Stimulated activated CD8-positive, alpha-beta memory T cell treated with anti-CD3 and anti-CD28 coated beads, Interleukin-12 subunit alpha, Interleukin-12 subunit beta, amount 100 ng/mL, for 1 hour (primary cell): ENCODE data around the gene PTPRE.

Source experiments
- DNase-seq: peaks from one replicate; pipeline ENCODE4 v3.0.0-alpha.2; 2020; ENCODE audit warnings: low read depth

The PTPRE gene, protein sequence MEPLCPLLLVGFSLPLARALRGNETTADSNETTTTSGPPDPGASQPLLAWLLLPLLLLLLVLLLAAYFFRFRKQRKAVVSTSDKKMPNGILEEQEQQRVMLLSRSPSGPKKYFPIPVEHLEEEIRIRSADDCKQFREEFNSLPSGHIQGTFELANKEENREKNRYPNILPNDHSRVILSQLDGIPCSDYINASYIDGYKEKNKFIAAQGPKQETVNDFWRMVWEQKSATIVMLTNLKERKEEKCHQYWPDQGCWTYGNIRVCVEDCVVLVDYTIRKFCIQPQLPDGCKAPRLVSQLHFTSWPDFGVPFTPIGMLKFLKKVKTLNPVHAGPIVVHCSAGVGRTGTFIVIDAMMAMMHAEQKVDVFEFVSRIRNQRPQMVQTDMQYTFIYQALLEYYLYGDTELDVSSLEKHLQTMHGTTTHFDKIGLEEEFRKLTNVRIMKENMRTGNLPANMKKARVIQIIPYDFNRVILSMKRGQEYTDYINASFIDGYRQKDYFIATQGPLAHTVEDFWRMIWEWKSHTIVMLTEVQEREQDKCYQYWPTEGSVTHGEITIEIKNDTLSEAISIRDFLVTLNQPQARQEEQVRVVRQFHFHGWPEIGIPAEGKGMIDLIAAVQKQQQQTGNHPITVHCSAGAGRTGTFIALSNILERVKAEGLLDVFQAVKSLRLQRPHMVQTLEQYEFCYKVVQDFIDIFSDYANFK

GRCh38 chr10:127906548-127907377, at the start of gene PTPRE:
Gene PTPRE, plus strand, starts transcription at chr10:127907103. Its CDS starts 133,779 bp downstream, at chr10:128040882.
- DNase-seq = peak; percentile 30

- DNase-seq = no peak
Observed at GRCh38 chr10:127860592-127860991, 46.3 kb upstream of the PTPRE start.

DNA sequence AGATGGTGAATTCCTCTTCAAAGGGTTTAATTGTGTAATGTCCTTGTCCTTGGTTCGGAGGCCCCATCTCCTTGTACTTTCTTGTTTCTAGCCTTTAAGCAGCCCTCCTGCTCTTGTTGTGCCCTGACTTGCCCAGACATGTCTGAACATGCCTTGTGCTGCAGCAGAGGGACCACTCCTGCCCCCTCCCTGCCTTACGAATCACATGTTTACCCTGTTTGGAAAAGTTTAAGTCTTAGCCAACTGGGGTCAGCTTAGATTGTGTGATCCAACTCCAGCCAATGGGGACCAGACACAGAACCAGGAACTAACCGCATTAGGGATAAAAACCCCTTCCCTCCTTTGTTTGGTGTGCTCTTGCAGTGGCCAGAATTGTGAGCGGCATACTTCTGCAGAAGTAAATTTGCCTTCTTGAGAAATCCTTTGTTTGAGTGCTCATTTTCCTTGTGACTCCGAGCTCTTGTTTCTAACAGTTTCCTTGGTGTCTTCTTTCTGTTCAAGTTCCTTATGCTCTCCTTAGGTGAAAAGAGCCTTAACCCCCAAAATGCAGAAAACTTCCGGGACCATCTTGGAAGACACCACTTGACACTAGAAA, 43.6 kb upstream of the PTPRE start:
- no peak for DNase-seq

DNA sequence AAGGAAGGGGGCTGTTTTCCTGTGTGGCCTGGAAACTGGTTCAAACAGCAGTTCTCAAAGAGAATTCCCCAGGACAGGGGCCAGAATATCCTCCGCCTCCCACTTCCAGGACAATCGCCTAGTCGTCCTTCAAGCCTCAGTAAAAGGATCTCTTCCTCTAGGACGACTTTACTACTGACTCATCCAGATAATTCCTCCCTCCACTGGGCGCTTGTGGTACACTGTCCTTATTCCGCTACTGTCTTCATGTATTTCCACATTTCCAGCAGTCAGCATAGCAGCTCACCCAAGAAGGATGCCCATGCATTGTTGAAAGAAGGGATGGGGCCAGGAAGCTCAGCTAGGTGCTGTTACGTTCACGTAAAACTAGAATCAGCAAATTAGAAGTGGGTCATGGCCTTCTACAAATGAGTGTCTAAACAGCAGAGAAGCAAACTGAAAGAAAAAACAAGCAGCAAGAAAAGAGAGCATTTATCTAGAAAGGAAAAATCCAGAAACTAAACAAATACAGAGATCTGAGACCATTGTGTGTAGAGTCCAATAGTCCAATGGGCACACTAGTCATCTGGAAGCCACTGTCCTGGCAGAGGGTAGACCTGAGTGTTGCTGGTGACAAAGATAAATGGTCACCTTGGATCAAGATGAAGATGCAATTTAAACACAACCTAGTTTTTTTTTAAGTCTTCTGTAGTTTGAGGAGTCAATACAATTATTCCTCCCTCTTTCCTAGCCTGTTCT, 40.5 kb upstream of the PTPRE start:
- no peak for DNase-seq

DNA sequence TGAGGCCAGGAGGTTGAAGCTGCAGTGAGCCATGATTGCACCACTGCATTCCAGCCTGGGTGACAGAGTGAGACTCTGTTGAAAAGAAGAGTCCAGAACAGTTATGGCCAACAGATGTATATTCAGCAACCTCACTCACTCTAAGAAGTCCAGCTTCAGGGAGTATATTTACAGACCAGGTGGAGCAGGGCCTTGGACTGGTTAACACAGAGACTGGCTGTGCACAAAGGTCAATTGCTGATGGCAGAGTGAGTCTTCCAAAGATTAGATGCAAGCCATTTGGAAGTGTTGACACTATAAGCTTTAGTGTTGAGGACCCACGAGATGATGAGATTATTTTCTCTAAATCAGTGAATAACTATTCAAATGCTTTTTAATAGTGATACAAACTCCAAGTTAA, 39.1 kb upstream of the PTPRE start:
- no peak for DNase-seq

DNA sequence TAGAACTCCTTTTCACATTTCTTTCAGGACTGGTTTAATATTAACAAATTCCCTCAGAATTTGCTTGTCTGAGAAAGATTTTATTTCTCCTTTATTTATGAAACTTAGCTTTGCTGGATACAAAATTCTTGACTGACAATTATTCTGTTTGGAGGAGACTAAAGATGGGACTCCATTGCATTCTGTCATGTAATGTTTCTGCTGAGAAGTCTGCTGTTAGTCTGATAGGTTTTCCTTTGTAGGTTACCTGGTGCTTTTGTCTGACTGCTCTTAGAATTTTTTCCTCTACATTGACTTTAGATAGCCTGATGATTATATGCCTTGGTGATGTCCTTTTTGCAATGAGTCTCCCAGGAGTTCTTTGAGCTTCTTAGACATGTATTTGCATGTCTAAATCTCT, 37.6 kb upstream of the PTPRE start:
- no peak for DNase-seq

DNA sequence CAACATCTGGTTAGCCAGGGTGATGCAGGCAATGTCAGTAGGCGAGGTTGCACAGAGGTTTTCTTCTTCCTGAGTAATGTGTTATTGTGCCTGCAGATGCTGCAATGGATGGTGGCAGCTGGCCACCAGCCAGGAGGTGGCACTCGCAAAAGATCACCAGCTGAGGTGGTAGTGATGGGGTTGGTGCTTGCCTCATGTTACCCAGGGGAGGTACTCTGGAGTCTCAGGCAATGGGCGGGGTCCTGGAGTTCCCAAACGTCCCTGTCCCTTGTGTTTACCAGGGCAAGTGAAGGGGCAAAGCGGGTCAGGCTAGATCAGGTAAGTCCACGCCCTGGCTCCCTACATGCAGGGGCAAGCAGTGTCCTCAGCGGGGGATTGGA, 35.3 kb upstream of the PTPRE start:
- no peak for DNase-seq

- no peak for DNase-seq
Observed at GRCh38 chr10:127872011-127872761, 34.7 kb upstream of the PTPRE start.

GRCh38 chr10:127872871-127873600, 33.9 kb upstream of the PTPRE start:
- no peak for DNase-seq

GRCh38 chr10:127873901-127874470, 32.9 kb upstream of the PTPRE start:
- DNase-seq = no peak

DNA sequence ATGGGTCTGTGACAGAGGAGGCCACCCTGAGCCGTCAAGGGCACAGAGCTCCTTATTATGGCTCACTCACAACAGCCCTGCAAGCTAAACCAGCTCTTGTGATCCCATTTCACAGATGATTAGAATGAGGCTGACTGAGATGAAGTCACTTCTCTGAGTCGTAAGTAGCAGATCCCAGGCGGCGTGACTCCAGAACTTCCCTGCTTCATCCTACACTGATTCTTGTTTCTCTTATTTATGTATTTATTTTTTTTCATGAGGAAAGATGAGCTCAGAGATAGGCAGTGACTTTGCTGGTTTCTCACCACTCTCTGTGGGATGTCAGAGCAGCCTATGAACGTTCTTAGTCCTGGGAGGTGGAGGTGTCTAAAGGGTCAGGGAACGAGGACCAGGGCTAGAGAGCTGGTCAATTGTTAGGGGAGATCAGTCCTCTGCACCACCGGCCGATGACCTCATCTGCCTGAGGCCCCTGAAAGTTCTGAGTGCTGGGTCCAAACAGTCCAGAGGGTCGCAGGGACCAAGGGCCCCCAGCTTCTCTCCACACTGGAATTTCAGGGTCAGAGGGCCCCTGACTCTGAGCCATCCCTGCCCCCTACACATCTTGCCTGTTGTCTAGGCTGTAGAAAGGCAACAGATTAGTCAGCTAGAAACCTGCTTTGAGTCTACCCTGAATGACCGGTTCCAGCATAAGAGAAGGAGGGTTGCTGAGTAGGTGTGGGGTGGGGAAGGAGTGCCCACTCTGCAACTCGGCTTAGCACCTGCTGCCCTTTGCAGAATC, 32.0 kb upstream of the PTPRE start:
- DNase-seq = no peak

GRCh38 chr10:127875449-127875765, 31.5 kb upstream of the PTPRE start:
- no peak for DNase-seq

DNA sequence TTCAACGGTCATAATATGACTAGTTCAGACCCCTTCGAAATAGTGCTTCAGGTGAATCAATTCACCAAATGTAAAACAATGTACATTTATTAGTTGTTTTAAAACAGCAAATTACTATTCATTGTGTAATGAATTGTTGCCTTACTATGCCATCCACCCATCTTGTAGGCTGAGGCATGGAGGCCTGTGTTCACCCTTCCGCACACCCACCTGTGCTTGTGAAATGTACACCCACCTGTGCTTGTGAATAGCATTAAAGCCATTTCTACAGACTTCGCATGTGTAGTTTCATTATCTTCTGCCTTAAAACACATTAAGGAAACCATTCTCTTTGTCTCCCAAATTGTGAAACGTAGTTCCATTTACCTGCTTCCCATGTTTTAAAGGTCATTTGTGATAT, 31.0 kb upstream of the PTPRE start:
- no peak for DNase-seq

- DNase-seq = no peak
Observed at GRCh38 chr10:127877116-127877515, 29.8 kb upstream of the PTPRE start.

GRCh38 chr10:127877699-127878098, 29.2 kb upstream of the PTPRE start:
- no peak for DNase-seq

GRCh38 chr10:127878475-127879055, 28.3 kb upstream of the PTPRE start:
- DNase-seq = no peak

- no peak for DNase-seq
Observed at GRCh38 chr10:127880557-127880956, 26.3 kb upstream of the PTPRE start.

DNA sequence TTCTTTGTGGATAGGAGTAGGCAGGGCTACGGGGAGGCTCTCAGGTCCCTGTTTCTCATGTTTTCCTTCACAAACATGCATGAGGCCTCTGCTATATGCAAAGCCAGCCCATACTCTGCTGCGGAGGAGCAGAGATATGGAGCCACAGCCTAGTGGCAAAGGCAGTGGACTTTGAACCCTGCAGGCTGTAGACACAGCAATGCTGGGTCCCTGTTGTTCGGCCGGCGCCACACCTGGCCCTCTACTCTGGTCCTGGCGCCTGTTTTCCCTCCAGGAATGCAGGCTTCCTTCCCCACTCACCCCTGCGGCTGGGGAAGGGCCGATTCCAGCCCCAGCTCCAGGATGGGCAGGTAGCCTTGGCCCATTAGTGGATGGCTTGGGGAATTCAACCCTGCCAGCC, 25.6 kb upstream of the PTPRE start:
- DNase-seq = no peak

DNA sequence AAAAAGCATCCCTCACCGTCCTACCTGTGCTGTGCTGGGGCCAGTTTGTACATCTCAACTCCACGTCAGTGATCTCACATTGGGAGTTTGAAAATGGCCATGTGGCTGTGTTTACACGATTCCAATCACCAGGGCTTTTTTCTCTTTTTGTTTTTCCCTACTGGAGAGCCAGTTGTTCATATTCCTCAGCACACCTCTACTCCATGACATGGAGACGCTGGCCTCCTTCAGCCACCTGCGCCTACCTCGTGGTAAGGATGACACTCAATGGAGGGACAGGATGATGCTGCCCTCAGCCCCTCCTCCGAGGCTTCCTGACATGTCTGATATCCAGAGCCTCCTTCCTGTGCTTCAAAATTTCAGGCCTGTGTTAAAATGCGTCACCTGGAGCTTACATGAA, 24.5 kb upstream of the PTPRE start:
- no peak for DNase-seq
